ENCODE measurements around the gene STKLD1.
A peak's percentile ranks its signal among the peaks of the same experiment; 100 is the strongest.

STKLD1 gene

DNA sequence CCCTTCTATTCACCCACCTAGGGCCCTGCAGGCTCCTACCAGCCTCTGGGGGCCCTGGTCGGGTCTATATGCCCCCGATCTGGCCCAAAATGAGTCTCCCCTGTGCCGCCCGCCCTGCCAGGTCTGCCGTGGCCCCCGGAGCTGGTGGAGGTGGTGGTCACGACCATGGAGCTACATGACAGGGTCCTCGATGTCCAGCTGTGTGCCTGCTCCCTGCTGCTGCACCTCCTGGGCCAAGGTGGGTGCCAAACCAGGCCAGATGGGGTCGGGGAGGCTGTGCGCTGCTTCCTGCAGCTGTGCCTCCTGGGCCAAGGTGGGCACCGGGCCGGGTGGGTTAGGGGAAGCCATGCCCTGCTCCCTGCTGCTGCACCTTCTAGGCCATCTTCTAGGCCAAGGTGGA is 24.1 kb downstream of the STKLD1 start:
- H3K27ac Mint-ChIP-seq (ENCODE audit: low read depth): no peak overlapping the region
- peaks cover 6% of the 10 kb centered on the region for H3K4me1 Mint-ChIP-seq
- H3K27me3 Mint-ChIP-seq: peaks cover 4% of the 10 kb centered on the region
- no peak for ATAC-seq (replicated peaks; ENCODE audit: extremely low read depth, poor library complexity, severe bottlenecking)
- no peaks in the 10 kb centered on the region for H3K9me3 Mint-ChIP-seq
- peaks cover 8% of the 10 kb centered on the region for H3K36me3 Mint-ChIP-seq (ENCODE audit: insufficient read depth)
- H3K4me3 Mint-ChIP-seq: no peak overlapping the region
- no peak for DNase-seq (ENCODE audit: low spot score in 2 of 2)

DNA sequence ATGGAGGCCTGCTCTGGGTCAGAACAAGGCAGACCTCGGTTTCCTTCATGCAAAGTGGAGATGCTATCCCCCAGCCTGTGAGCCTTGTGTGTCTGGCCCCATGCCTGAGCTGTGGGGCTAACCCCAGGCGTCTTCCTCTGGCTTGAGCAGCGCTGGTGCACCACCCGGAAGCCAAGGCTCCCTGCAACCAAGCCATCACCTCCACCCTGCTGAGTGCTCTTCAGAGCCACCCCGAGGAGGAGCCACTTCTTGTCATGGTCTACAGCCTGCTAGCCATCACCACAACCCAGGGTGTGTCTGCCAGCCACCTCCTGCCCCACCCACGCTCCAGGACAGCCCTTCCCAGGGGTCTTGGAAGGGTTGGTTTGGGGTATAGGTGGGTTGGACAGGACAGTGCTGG is 25.4 kb downstream of the STKLD1 start:
- H3K27ac Mint-ChIP-seq (ENCODE audit: low read depth): no peak overlapping the region
- H3K36me3 Mint-ChIP-seq (ENCODE audit: insufficient read depth): peaks cover 10% of the 10 kb centered on the region
- ATAC-seq (replicated peaks; ENCODE audit: extremely low read depth, poor library complexity, severe bottlenecking) (no peak), DNase-seq (ENCODE audit: low spot score in 2 of 2) (no peak)
- H3K27me3 Mint-ChIP-seq: no peaks in the 10 kb centered on the region
- no peaks in the 10 kb centered on the region for H3K9me3 Mint-ChIP-seq
- H3K4me3 Mint-ChIP-seq: no peak overlapping the region
- peaks cover 8% of the 10 kb centered on the region for H3K4me1 Mint-ChIP-seq

DNA sequence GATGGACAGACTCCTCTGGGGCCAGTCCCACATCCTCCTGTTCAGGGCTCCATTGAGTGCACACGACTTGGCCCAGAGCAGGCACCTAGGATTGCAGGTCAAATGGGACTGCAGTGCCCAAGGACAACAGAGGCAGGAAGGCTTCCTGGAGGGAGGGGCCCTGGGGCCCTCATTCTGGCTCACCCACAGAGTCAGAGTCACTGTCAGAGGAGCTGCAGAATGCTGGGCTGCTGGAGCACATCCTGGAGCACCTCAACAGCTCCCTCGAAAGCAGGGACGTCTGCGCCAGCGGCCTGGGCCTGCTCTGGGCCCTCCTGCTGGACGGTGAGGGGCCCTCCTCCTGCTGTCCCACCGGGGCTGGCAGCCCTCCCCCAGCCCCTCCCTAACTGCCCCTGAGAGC is 26.5 kb downstream of the STKLD1 start:
- no peak for ATAC-seq (replicated peaks; ENCODE audit: extremely low read depth, poor library complexity, severe bottlenecking)
- no peak overlapping the region for H3K27ac Mint-ChIP-seq (ENCODE audit: low read depth)
- DNase-seq (ENCODE audit: low spot score in 2 of 2): no peak
- H3K36me3 Mint-ChIP-seq (ENCODE audit: insufficient read depth): peaks cover 20% of the 10 kb centered on the region
- H3K4me1 Mint-ChIP-seq: peaks cover 14% of the 10 kb centered on the region
- H3K27me3 Mint-ChIP-seq: no peaks in the 10 kb centered on the region
- no peaks in the 10 kb centered on the region for H3K9me3 Mint-ChIP-seq
- H3K4me3 Mint-ChIP-seq: no peak overlapping the region

DNA sequence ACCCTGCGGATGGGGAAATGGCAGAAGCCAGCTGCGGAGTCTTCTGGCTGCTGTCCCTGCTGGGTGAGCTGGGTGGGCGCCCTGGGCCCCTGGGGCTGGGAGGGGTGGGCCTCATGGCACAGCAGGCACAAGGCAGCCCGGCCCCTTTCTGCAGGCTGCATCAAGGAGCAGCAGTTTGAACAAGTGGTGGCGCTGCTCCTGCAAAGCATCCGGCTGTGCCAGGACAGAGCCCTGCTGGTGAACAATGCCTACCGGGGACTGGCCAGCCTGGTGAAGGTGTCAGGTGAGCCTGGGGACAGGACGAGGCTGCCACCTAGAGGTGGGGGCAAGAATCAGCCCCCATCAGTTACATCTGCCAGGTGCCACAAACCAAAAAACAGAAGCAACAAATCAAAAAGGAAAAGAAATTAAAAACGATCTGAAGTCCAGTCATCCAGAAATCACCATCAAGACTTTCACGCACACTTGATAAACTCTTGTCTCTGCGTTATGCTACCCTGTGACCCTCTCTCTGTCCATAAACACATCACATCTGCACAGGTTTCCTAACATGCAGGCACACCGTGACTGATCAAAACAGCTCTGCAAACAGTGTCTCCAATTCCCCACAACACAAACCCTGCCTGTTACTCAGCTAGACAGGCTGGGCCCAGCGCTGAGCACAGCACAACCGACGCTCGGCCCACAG is 27.7 kb downstream of the STKLD1 start:
- peak overlapping the region; percentile 32 for H3K27ac Mint-ChIP-seq (ENCODE audit: low read depth)
- no peaks in the 10 kb centered on the region for H3K9me3 Mint-ChIP-seq

DNA sequence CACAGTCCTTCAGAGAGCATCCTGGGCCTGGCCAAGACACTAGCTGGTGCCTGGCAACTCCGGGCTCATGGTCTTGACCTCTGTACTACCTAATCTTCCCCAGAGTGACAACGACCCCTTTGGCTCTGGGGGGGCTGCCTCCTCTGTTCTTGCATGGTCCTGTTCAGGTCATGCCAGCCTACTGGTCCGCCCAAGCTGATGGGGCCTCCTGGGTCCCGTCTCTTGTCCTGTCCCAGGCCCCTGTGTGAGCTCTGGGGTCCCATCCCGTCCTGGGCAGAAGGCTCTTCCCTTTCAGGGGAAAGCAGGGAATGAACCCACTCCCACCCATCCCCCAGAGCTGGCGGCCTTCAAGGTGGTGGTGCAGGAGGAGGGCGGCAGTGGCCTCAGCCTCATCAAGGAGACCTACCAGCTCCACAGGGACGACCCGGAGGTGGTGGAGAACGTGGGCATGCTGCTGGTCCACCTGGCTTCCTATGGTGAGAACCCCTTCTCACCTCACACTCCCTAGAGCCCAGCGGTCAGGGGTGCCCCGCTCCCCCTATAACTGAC is 28.4 kb downstream of the STKLD1 start:
- ATAC-seq (replicated peaks; ENCODE audit: extremely low read depth, poor library complexity, severe bottlenecking) (no peak), DNase-seq (ENCODE audit: low spot score in 2 of 2) (no peak)
- Mint-ChIP-seq H3K27me3 (no peaks in the 10 kb centered on the region), H3K36me3 (ENCODE audit: insufficient read depth) (peaks cover 29% of the 10 kb centered on the region), H3K9me3 (no peaks in the 10 kb centered on the region), H3K27ac (ENCODE audit: low read depth) (peak overlapping the region; percentile 32), H3K4me1 (peaks cover 14% of the 10 kb centered on the region), H3K4me3 (no peak overlapping the region)

More for the DNA sequence above, 27.7 kb downstream of the STKLD1 start:
- Mint-ChIP-seq H3K4me1 (peaks cover 14% of the 10 kb centered on the region), H3K27me3 (no peaks in the 10 kb centered on the region), H3K36me3 (ENCODE audit: insufficient read depth) (peaks cover 25% of the 10 kb centered on the region), H3K4me3 (no peak overlapping the region)
- peak; percentile 42 to 43 for DNase-seq (ENCODE audit: low spot score in 2 of 2)
- peak; percentile 42 for ATAC-seq (replicated peaks; ENCODE audit: extremely low read depth, poor library complexity, severe bottlenecking)

DNA sequence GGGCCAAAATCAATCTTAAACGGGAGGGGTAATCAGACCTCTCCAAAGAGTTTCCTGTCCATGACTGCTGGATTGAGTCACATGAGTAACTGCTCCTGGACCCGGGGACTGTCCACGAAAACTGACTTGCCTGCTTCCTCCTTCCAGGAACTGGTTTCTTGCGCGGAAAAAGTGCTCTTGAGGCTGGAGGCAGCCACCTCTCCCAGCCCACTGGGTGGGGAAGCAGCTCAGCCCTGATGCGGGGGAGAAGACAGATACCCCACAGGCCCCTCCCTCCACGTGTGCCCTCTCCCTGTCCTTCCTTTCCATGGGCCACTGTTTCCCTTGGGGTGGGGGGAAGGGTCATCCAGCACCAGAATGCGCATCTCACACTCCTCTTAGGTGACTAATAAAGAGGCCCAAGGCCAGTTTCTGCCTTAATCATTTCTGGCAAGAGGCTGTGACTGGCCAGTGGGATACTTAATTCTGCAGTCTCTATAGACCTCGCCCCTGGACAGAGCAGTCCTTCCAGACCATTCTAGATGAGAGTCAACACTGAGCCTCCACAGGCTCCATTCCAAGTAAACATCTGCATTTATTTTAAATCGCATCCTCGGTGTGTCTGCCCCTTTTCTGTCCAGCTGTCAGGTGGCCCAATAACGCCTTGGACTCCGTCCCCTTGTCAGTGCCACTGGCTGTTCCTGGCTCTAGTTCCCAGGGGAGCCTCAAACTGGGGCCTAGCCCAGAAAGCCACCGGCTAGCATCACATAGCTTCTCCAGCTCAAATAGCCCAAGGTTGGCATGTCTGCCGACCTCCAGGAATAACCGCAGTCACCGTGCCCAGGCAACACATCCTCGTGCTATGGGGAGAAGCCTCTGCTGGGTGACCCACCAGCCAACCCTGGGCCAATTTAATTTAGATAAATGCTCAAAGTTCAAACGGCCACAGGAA is 29.6 kb downstream of the STKLD1 start:
- Mint-ChIP-seq H3K27me3 (no peaks in the 10 kb centered on the region), H3K4me3 (no peak overlapping the region), H3K36me3 (ENCODE audit: insufficient read depth) (peaks cover 39% of the 10 kb centered on the region), H3K27ac (ENCODE audit: low read depth) (no peak overlapping the region), H3K4me1 (peaks cover 20% of the 10 kb centered on the region), H3K9me3 (no peaks in the 10 kb centered on the region)
- ATAC-seq (replicated peaks; ENCODE audit: extremely low read depth, poor library complexity, severe bottlenecking): no peak
- DNase-seq (ENCODE audit: low spot score in 2 of 2): no peak

DNA sequence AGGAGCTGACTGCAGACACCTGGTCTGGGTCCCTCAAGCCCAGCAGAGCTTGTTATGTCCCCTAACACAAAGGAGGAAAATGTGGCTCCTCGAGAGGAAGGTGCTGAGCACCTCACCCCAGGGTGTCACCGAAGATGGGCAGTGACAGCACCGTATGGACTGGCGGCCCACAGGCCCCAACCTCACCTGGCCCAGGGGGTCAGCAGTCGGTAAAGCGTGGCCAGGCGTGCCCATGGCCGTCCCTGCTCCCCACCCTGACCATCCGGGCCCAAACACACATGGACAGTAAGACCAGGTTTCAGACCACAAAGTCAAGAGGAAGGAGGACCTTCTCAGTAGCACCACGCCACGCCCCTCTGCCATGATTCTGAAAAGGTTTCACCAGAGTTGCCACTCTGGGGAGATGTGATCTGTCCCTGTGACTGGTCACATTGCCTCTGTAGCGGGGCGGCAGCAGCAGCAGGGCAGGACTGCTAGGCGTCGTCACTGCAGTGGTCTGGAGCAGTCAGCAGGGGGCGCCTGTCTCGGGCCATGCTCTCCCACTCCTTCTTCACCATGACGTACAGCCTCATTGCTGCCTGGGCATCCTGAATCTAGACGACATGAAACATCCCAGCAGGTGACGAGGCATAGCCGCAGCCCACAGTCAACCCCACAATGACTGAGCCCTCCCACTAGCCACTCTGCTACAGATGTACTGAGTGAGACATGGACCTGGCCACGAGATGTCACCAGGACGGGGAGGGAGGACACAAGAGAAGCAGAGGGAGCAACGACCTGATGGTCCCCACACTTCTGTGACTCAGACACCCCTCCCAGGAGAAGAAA is 30.5 kb downstream of the STKLD1 start:
- ATAC-seq (replicated peaks; ENCODE audit: extremely low read depth, poor library complexity, severe bottlenecking): peak; percentile 88
- Mint-ChIP-seq H3K4me1 (peaks cover 20% of the 10 kb centered on the region), H3K9me3 (no peaks in the 10 kb centered on the region), H3K36me3 (ENCODE audit: insufficient read depth) (peaks cover 40% of the 10 kb centered on the region), H3K27ac (ENCODE audit: low read depth) (peak overlapping the region; percentile 73), H3K27me3 (no peaks in the 10 kb centered on the region), H3K4me3 (no peak overlapping the region)
- peak; percentile 73 for DNase-seq (ENCODE audit: low spot score in 2 of 2)

DNA sequence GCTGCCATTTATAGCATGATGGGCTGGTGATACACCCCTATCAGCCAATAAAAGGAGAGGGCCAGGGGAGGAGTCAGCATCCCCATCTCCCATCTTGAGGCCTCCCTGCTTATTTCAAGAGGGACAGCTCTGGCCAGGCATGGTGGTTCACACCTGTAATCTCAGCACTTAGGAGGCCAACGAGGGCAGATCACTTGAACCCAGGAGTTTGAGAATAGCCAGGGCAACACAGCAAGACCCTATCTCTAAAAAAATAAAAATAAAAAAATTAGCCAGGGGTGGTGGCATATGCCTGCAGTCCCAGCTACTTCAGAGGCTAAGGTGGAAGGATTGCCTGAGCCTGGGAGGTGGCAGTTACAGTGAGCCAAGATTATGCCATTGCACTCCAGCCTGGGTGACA is 31.9 kb downstream of the STKLD1 start:
- ATAC-seq (replicated peaks; ENCODE audit: extremely low read depth, poor library complexity, severe bottlenecking) (no peak), DNase-seq (ENCODE audit: low spot score in 2 of 2) (no peak)
- H3K27me3 Mint-ChIP-seq: no peaks in the 10 kb centered on the region
- H3K27ac Mint-ChIP-seq (ENCODE audit: low read depth): no peak overlapping the region
- H3K36me3 Mint-ChIP-seq (ENCODE audit: insufficient read depth): peaks cover 46% of the 10 kb centered on the region
- H3K9me3 Mint-ChIP-seq: no peaks in the 10 kb centered on the region
- no peak overlapping the region for H3K4me3 Mint-ChIP-seq
- peaks cover 20% of the 10 kb centered on the region for H3K4me1 Mint-ChIP-seq

DNA sequence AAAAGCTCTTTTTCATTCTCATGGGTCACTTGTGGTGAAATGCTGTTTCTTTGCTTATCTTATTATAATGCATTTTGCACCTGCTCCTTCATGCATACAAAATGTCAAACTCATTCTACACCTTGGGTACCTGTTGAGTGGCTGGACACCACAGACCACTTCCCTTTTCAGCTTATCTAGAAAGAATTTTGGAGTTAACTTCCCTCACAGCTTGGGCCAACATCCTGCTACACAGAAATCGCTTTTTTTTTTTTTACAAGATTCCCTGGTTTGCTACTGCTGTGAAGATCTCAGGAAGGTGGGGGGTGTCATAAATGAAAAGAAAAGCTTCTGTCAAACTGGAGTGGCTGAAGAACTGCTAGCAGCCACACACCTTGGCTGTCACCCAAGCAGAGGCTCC is 39.0 kb downstream of the STKLD1 start:
- no peaks in the 10 kb centered on the region for H3K27me3 Mint-ChIP-seq
- no peak for ATAC-seq (replicated peaks; ENCODE audit: extremely low read depth, poor library complexity, severe bottlenecking)
- peaks cover 53% of the 10 kb centered on the region for H3K4me1 Mint-ChIP-seq
- no peak overlapping the region for H3K27ac Mint-ChIP-seq (ENCODE audit: low read depth)
- peaks cover 35% of the 10 kb centered on the region for H3K36me3 Mint-ChIP-seq (ENCODE audit: insufficient read depth)
- DNase-seq (ENCODE audit: low spot score in 2 of 2): no peak
- H3K4me3 Mint-ChIP-seq: no peak overlapping the region
- no peaks in the 10 kb centered on the region for H3K9me3 Mint-ChIP-seq

DNA sequence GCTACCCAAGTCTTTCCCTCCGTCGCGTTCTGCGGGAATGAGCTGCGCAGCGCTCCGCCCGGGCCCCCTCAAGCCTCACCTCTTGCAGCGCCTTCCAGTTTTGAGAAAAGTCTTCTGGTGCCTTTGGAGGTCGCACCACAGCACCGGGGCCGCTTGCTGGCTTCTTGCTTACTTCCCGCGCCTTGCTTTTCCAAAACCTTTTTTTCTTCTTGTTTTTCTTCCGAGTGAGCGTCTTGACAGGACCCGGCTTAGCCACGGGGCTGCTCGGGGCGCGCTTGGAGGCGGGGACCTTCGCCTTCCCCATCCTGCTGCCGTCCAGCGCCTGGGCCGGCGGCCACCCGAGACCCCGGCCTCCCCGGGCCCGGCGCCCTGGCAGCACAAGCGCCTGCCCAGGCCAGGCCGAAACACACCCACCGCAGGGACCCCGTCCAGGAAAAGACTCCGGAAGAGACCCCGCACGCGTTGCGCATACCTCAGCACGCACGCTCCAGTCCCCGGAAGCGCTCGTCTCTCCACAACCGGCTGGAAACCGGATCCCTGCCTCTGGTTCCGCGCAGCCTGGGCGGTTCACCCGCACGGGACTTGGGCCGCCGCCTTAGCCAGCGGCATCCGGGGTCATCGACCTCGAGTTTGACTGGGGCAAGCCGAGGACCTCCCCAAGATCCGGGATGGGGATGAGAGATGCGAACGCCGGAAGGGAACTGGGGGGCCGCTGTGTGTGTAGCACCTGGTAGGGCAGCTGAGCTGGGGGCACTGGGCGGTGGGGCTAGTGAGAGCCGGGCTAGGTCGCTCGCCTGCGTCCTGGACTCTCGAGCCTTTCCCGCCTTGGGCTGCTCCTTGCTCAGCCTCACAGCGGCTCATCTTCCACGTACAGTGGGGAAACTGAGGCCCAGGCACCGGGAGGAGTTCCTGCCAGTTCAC is 41.6 kb downstream of the STKLD1 start, which contains the start of gene REXO4:
TSS of gene REXO4 (minus strand) at position 470 of the 921 bp plus-strand sequence. CDS start at position 304, 166 bp downstream.
- H3K27me3 Mint-ChIP-seq: no peaks in the 10 kb centered on the region
- peaks cover 19% of the 10 kb centered on the region for H3K36me3 Mint-ChIP-seq (ENCODE audit: insufficient read depth)
- H3K4me1 Mint-ChIP-seq: peaks cover 57% of the 10 kb centered on the region
- peak within 1 kb of the TSS; percentile 86 for H3K4me3 Mint-ChIP-seq
- H3K27ac Mint-ChIP-seq (ENCODE audit: low read depth): peak within 1 kb of the TSS; percentile 87
- DNase-seq (ENCODE audit: low spot score in 2 of 2): peak; percentile 81 to 84
- no peaks in the 10 kb centered on the region for H3K9me3 Mint-ChIP-seq
- ATAC-seq (replicated peaks; ENCODE audit: extremely low read depth, poor library complexity, severe bottlenecking): peak; percentile 75

DNA sequence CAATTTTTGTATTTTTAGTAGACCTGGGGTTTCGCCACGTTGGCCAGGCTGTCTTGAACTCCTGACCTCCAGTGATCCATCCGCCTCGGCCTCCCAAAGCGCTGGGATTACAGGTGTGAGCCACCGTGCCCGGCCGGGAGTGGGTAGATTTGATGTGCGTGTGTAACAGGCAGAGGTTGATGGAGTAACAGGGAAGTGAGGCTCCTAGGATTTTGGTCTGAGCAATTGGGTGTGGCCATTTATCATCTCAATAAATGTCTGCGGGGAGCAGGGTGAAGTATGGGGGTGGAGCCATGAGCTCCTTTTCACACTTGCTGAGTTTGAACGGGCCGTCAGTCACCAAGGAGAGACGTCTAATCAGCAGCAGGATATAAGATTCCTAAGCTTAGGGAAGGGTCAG is 42.8 kb downstream of the STKLD1 start:
- Mint-ChIP-seq H3K36me3 (ENCODE audit: insufficient read depth) (peaks cover 13% of the 10 kb centered on the region), H3K4me1 (peaks cover 53% of the 10 kb centered on the region), H3K27me3 (no peaks in the 10 kb centered on the region), H3K4me3 (peak overlapping the region; percentile 86), H3K27ac (ENCODE audit: low read depth) (peak overlapping the region; percentile 87), H3K9me3 (no peaks in the 10 kb centered on the region)
- DNase-seq (ENCODE audit: low spot score in 2 of 2): no peak
- no peak for ATAC-seq (replicated peaks; ENCODE audit: extremely low read depth, poor library complexity, severe bottlenecking)

All from central memory CD8-positive, alpha-beta T cell (primary cell).